ENCODE measurements around the gene KCNQ1.

The KCNQ1 gene

GRCh38 chr11:2704896-2705606, 260.2 kb downstream of the KCNQ1 start:
- Histone ChIP-seq H3K9ac (no peak overlapping the region), H3K27ac (peak overlapping the region; percentile 88), H3K4me2 (peak overlapping the region; percentile 94), H3K9me3 (peaks cover 12% of the 10 kb centered on the region; the same call in 1 of the 2 replicates), H3K4me3 (no peak overlapping the region), H3K27me3 (no peaks in the 10 kb centered on the region), H4K20me1 (no peaks in the 10 kb centered on the region), H3K36me3 (no peaks in the 10 kb centered on the region), H3K4me1 (peaks cover 61% of the 10 kb centered on the region)
- no peak for TF ChIP-seq Cebpa-rat (IDR thresholded peaks at IDR 0.05)

- no peak overlapping the region for H3K9ac ChIP-seq
- peaks cover 14% of the 10 kb centered on the region for H3K9me3 ChIP-seq
- H3K4me3 ChIP-seq: no peak overlapping the region
- no peaks in the 10 kb centered on the region for H3K27me3 ChIP-seq
- peaks cover 53% of the 10 kb centered on the region for H3K4me1 ChIP-seq
- no peaks in the 10 kb centered on the region for H4K20me1 ChIP-seq
- TF ChIP-seq Cebpa-rat (IDR thresholded peaks at IDR 0.05): no peak
- H3K4me2 ChIP-seq: no peak overlapping the region
- no peaks in the 10 kb centered on the region for H3K36me3 ChIP-seq
- no peak overlapping the region for H3K27ac ChIP-seq
These were observed 261.5 kb downstream of the KCNQ1 start for GRCh38 chr11:2706321-2706720.

- no peak for TF ChIP-seq Cebpa-rat (IDR thresholded peaks at IDR 0.05)
- no peaks in the 10 kb centered on the region for H4K20me1 ChIP-seq
- no peak overlapping the region for H3K27ac ChIP-seq
- 0 out of 2 replicates have a peak overlapping the region, but pooled peaks have one; percentile 4 for H3K4me2 ChIP-seq
- peaks cover 16% of the 10 kb centered on the region for H3K9me3 ChIP-seq
- no peaks in the 10 kb centered on the region for H3K36me3 ChIP-seq
- H3K9ac ChIP-seq: no peak overlapping the region
- no peaks in the 10 kb centered on the region for H3K27me3 ChIP-seq
- H3K4me1 ChIP-seq: peaks cover 39% of the 10 kb centered on the region
- H3K4me3 ChIP-seq: no peak overlapping the region
These were observed 262.9 kb downstream of the KCNQ1 start for GRCh38 chr11:2707736-2708135.

- Histone ChIP-seq H3K9ac (no peak overlapping the region), H3K9me3 (peaks cover 16% of the 10 kb centered on the region), H3K36me3 (no peaks in the 10 kb centered on the region), H3K4me2 (0 out of 2 replicates have a peak overlapping the region, but pooled peaks have one; percentile 4), H3K27me3 (no peaks in the 10 kb centered on the region), H3K4me1 (peaks cover 35% of the 10 kb centered on the region), H3K27ac (no peak overlapping the region), H3K4me3 (no peak overlapping the region), H4K20me1 (no peaks in the 10 kb centered on the region)
- no peak for TF ChIP-seq Cebpa-rat (IDR thresholded peaks at IDR 0.05)
These were observed 263.4 kb downstream of the KCNQ1 start for GRCh38 chr11:2708151-2708581.

- H3K4me1 ChIP-seq: peaks cover 33% of the 10 kb centered on the region
- peaks cover 16% of the 10 kb centered on the region for H3K9me3 ChIP-seq
- H3K27me3 ChIP-seq: no peaks in the 10 kb centered on the region
- no peaks in the 10 kb centered on the region for H4K20me1 ChIP-seq
- no peak overlapping the region for H3K27ac ChIP-seq
- H3K36me3 ChIP-seq: no peaks in the 10 kb centered on the region
- H3K4me2 ChIP-seq: no peak overlapping the region
- no peak overlapping the region for H3K4me3 ChIP-seq
- TF ChIP-seq Cebpa-rat (IDR thresholded peaks at IDR 0.05): no peak
- H3K9ac ChIP-seq: no peak overlapping the region
These were observed 264.0 kb downstream of the KCNQ1 start for GRCh38 chr11:2708757-2709281.

GRCh38 chr11:2709429-2709828, 264.6 kb downstream of the KCNQ1 start:
- no peak overlapping the region for H3K9ac ChIP-seq
- peaks cover 16% of the 10 kb centered on the region for H3K9me3 ChIP-seq
- H3K27me3 ChIP-seq: no peaks in the 10 kb centered on the region
- no peak overlapping the region for H3K4me2 ChIP-seq
- no peaks in the 10 kb centered on the region for H3K36me3 ChIP-seq
- H4K20me1 ChIP-seq: no peaks in the 10 kb centered on the region
- no peak overlapping the region for H3K27ac ChIP-seq
- H3K4me3 ChIP-seq: no peak overlapping the region
- peak; percentile 94 for TF ChIP-seq Cebpa-rat (IDR thresholded peaks at IDR 0.05)
- H3K4me1 ChIP-seq: peaks cover 33% of the 10 kb centered on the region

- Histone ChIP-seq H3K27me3 (no peaks in the 10 kb centered on the region), H3K4me1 (peaks cover 33% of the 10 kb centered on the region)
- TF ChIP-seq Cebpa-rat (IDR thresholded peaks at IDR 0.05): no peak
These were observed 266.4 kb downstream of the KCNQ1 start for GRCh38 chr11:2711161-2711560.

GRCh38 chr11:2713094-2713493, 268.3 kb downstream of the KCNQ1 start:
- H3K4me3 ChIP-seq: no peak overlapping the region
- no peak overlapping the region for H3K4me2 ChIP-seq
- H3K36me3 ChIP-seq: no peaks in the 10 kb centered on the region
- peaks cover 40% of the 10 kb centered on the region for H3K4me1 ChIP-seq
- no peak overlapping the region for H3K27ac ChIP-seq
- no peak overlapping the region for H3K9ac ChIP-seq
- no peaks in the 10 kb centered on the region for H4K20me1 ChIP-seq
- no peaks in the 10 kb centered on the region for H3K27me3 ChIP-seq
- TF ChIP-seq Cebpa-rat (IDR thresholded peaks at IDR 0.05): no peak
- peaks cover 8% of the 10 kb centered on the region for H3K9me3 ChIP-seq

More at GRCh38 chr11:2711161-2711560, 266.4 kb downstream of the KCNQ1 start:
- Histone ChIP-seq H3K27ac (no peak overlapping the region), H3K9me3 (peaks cover 13% of the 10 kb centered on the region), H4K20me1 (no peaks in the 10 kb centered on the region), H3K36me3 (no peaks in the 10 kb centered on the region), H3K4me2 (no peak overlapping the region), H3K9ac (no peak overlapping the region), H3K4me3 (no peak overlapping the region)

GRCh38 chr11:2713661-2714462, 269.1 kb downstream of the KCNQ1 start:
- Histone ChIP-seq H3K4me3 (no peak overlapping the region), H3K27ac (peak overlapping the region; percentile 53; the same call in 1 of the 2 replicates), H4K20me1 (no peaks in the 10 kb centered on the region), H3K4me2 (peak overlapping the region; percentile 63), H3K36me3 (no peaks in the 10 kb centered on the region), H3K9ac (no peak overlapping the region), H3K4me1 (peaks cover 42% of the 10 kb centered on the region), H3K9me3 (peaks cover 8% of the 10 kb centered on the region), H3K27me3 (no peaks in the 10 kb centered on the region)
- no peak for TF ChIP-seq Cebpa-rat (IDR thresholded peaks at IDR 0.05)

- Histone ChIP-seq H4K20me1 (no peaks in the 10 kb centered on the region), H3K36me3 (no peaks in the 10 kb centered on the region), H3K27me3 (no peaks in the 10 kb centered on the region), H3K4me1 (peaks cover 48% of the 10 kb centered on the region), H3K27ac (peak overlapping the region; percentile 53; the same call in 1 of the 2 replicates), H3K4me2 (peak overlapping the region; percentile 63), H3K9ac (no peak overlapping the region), H3K9me3 (peaks cover 8% of the 10 kb centered on the region), H3K4me3 (no peak overlapping the region)
- no peak for TF ChIP-seq Cebpa-rat (IDR thresholded peaks at IDR 0.05)
These were observed 269.6 kb downstream of the KCNQ1 start for GRCh38 chr11:2714463-2714800.

Measured in BLaER1 (cell line).